ENCODE measurements around the gene NOS3.

DNA sequence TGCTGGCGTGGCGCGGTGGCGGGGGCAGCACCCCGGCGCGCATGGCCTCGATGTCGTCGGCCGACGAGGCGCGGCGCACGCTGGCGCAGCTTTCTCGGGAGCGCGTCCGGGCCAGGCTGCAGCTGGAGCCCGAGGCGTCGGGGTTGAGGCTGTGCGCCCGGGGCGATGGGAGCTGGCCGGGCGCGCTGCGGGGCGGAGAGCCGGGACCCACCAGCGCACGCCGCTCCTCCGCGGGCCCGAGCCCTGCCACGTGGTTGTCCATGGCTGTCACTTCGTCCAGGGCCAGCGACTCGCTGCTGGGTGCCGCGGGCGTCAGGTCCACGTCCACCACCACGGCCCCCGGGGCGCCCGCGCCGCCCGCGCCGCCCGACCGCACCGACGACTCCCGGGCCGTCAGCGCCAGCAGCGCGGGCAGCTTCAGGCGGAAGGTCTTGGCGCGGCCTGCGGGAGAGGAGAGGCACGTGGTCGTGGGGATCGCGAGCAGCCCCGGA lies 32.7 kb upstream of the NOS3 start:
- TF ChIP-seq, protein P1, sequence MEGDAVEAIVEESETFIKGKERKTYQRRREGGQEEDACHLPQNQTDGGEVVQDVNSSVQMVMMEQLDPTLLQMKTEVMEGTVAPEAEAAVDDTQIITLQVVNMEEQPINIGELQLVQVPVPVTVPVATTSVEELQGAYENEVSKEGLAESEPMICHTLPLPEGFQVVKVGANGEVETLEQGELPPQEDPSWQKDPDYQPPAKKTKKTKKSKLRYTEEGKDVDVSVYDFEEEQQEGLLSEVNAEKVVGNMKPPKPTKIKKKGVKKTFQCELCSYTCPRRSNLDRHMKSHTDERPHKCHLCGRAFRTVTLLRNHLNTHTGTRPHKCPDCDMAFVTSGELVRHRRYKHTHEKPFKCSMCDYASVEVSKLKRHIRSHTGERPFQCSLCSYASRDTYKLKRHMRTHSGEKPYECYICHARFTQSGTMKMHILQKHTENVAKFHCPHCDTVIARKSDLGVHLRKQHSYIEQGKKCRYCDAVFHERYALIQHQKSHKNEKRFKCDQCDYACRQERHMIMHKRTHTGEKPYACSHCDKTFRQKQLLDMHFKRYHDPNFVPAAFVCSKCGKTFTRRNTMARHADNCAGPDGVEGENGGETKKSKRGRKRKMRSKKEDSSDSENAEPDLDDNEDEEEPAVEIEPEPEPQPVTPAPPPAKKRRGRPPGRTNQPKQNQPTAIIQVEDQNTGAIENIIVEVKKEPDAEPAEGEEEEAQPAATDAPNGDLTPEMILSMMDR (IDR thresholded peaks at IDR 0.05 in 8 of 11, conservative IDR thresholded peaks at IDR 0.05 in 3 of 11): no peak
- no peak for TF ChIP-seq POLR2A (IDR thresholded peaks at IDR 0.05)

All from spleen (tissue), 7 donors.